ENCODE measurements around the gene LHX6.

DNA sequence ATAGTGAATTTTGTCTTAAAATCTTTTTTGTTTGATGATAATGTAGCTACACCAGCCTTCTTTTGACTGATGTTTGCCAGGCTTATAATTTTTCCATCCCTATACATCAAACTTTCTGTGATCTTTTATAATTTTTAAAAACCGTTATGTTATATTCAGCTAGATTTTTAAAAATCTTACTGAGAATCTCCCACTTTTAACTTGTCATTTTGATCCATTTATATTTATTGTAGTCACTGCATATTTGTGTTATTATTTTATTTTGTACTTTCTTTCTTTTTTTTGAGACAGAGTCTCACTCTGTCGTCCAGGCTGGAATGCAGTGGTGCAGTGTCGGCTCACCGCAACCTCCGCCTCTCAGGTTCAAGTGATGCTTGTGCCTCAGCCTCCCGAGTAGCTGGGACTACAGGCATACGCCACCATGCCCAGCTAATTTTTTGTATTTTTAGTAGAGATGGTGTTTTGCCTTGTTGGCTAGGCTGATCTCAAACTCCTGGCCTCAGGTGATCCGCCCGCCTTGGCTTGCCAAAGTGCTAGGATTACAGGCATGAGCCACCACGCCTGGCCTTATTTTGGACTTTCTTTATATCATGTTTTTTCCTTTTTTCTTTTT lies 48.6 kb upstream of the LHX6 start:
- no peak for TF ChIP-seq EZH2 (IDR thresholded peaks at IDR 0.05; ENCODE audit: borderline replicate concordance, low read length)
- TF ChIP-seq, protein P1, sequence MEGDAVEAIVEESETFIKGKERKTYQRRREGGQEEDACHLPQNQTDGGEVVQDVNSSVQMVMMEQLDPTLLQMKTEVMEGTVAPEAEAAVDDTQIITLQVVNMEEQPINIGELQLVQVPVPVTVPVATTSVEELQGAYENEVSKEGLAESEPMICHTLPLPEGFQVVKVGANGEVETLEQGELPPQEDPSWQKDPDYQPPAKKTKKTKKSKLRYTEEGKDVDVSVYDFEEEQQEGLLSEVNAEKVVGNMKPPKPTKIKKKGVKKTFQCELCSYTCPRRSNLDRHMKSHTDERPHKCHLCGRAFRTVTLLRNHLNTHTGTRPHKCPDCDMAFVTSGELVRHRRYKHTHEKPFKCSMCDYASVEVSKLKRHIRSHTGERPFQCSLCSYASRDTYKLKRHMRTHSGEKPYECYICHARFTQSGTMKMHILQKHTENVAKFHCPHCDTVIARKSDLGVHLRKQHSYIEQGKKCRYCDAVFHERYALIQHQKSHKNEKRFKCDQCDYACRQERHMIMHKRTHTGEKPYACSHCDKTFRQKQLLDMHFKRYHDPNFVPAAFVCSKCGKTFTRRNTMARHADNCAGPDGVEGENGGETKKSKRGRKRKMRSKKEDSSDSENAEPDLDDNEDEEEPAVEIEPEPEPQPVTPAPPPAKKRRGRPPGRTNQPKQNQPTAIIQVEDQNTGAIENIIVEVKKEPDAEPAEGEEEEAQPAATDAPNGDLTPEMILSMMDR (conservative IDR thresholded peaks at IDR 0.05 in 1 of 2, IDR thresholded peaks at IDR 0.05 in 1 of 2; ENCODE audit: extremely low read depth in 1 of 2, insufficient read depth in 1 of 2, low read depth in 1 of 2, low read length in 2 of 2) = no peak
